ENCODE results near the gene C6orf132. TPM values are rescaled to one million over a fixed set of nuclear protein-coding genes. Genes with fewer than 3 reads are reported as not detected.

C6orf132 gene
- total and polyA plus RNA-seq, 9 of the 15 experiments (the other 6 are each of a cell fraction or from before 2014, with no cell fraction given), result 0.06 to 0.35 (median 0.14) TPM

GRCh38 chr6:42185597-42185996 is 43.2 kb upstream of the C6orf132 start:
- no peaks in the 10 kb centered on the region for H3K79me2 ChIP-seq (ENCODE audit: control insufficient read depth, insufficient read depth, low read length)
- whole genome bisulfite sequencing (ENCODE audit: insufficient coverage, low coverage, missing lambda C conversion rate), result 37% methylated on average over 10 of the region's 10 CpGs
- no peaks in the 10 kb centered on the region for H3K9me1 ChIP-seq (ENCODE audit: control insufficient read depth, insufficient read depth, low read length)
- H3K4me3 ChIP-seq, result no peak overlapping the region
- no peaks in the 10 kb centered on the region for H3K36me3 ChIP-seq (ENCODE audit: control insufficient read depth, insufficient read depth, low read length)
- H2AFZ ChIP-seq (ENCODE audit: low read depth, low read length), result no peak overlapping the region
- no peak for DNase-seq (ENCODE audit: extremely low read depth in 1 of 4, low spot score in 3 of 4)
- H3K4me2 ChIP-seq (ENCODE audit: insufficient read depth, low read length), result no peak overlapping the region
- ChIA-PET POLR2A (interaction anchor here (0.9 to 1.6 kb wide), 2 partner anchors 18 to 44 kb away, joined by 3 to 6 read pairs; no protein-coding TSS in a partner anchor), CTCF (ENCODE audit: low intra/inter-chr PET ratio) (no interaction called here)
- no peak overlapping the region for H3K27ac ChIP-seq (ENCODE audit: extremely low read depth, low read depth, low read length)
- peak; percentile 44 for FAIRE-seq
- H3K27me3 ChIP-seq (ENCODE audit: control insufficient read depth in 2 of 2, insufficient read depth in 2 of 2, low read length in 2 of 2), result no peaks in the 10 kb centered on the region
- ATAC-seq, result peak; percentile 52
- BruUV-seq (replicated peaks), result no TSS peak
- H3K9me3 ChIP-seq (replicated peaks; ENCODE audit: control insufficient read depth, insufficient read depth, low read depth, low read length), result no peaks in the 10 kb centered on the region
- in situ Hi-C loops (cut with MboI) (no loop called here), intact Hi-C loops (cut with micrococcal nuclease) (no loop called here)
- H4K20me1 ChIP-seq (replicated peaks; ENCODE audit: control insufficient read depth, insufficient read depth, low read length), result no peaks in the 10 kb centered on the region
- H3K9ac ChIP-seq (ENCODE audit: insufficient read depth in 1 of 2, low read depth in 2 of 2, low read length in 2 of 2), result peak overlapping the region in 1 of 2 experiments; percentile 49; a peak in 1 of 4 replicates
- H3K4me1 ChIP-seq (replicated peaks in 1 of 2; ENCODE audit: control insufficient read depth in 2 of 2, insufficient read depth in 2 of 2, low read length in 2 of 2), result peaks cover 6 to 12% of the 10 kb centered on the region in 2 experiments; a peak in 3 of 5 replicates
- TF ChIP-seq NCOA2 (IDR thresholded peaks at IDR 0.05; ENCODE audit: partially characterized antibody in 2 of 2) (no peak), PCBP2 (IDR thresholded peaks at IDR 0.05; ENCODE audit: low read depth, low read length, poor library complexity, severe bottlenecking) (no peak), NFIC (IDR thresholded peaks at IDR 0.05) (no peak), EGR1 (conservative IDR thresholded peaks at IDR 0.05) (no peak), CHD1 (IDR thresholded peaks at IDR 0.05; ENCODE audit: low read length) (no peak), DIDO1 (tag; IDR thresholded peaks at IDR 0.05; ENCODE audit: low read depth) (no peak), MECOM (CRISPR knock-in tag; IDR thresholded peaks at IDR 0.05) (no peak), ZNF318 (IDR thresholded peaks at IDR 0.05; ENCODE audit: borderline replicate concordance in 1 of 2, low read depth in 1 of 2) (no peak), TAF7 (tag; IDR thresholded peaks at IDR 0.05) (no peak), ZNF507 (tag; conservative IDR thresholded peaks at IDR 0.05) (no peak), HMBOX1 (IDR thresholded peaks at IDR 0.05) (no peak)

Data from K562 (cell line).